ENCODE data around the gene PPM1L.
A peak's percentile ranks its signal among the peaks of the same experiment; 100 is the strongest.

The PPM1L gene

GRCh38 chr3:160885791-160886286 is 129.8 kb downstream of the PPM1L start:
- DNase-seq (ENCODE audit: insufficient read length, low spot score) = no peak
- no peak for TF ChIP-seq TAF1 (IDR thresholded peaks at IDR 0.05; ENCODE audit: low read depth, low read length)
- 0 out of 2 replicates have a peak, but pooled peaks have one; percentile 62 for TF ChIP-seq POU2F2 (IDR thresholded peaks at IDR 0.05; ENCODE audit: low read depth, low read length)
- no peak for TF ChIP-seq PAX5 (IDR thresholded peaks at IDR 0.05; ENCODE audit: insufficient read depth, low read length, severe bottlenecking)
- TF ChIP-seq POLR2AphosphoS5 (IDR thresholded peaks at IDR 0.05; ENCODE audit: low read depth, low read length) = 0 out of 2 replicates have a peak, but pooled peaks have one; percentile 15
- no peak for TF ChIP-seq POLR2A (IDR thresholded peaks at IDR 0.05; ENCODE audit: low read depth, low read length)
- TF ChIP-seq SPI1 (IDR thresholded peaks at IDR 0.05; ENCODE audit: low read depth, low read length) = no peak

GRCh38 chr3:160886421-160886820 is 130.4 kb downstream of the PPM1L start:
- DNase-seq (ENCODE audit: insufficient read length, low spot score) (no peak), FAIRE-seq (peak; percentile 85)
- TF ChIP-seq POLR2A (IDR thresholded peaks at IDR 0.05; ENCODE audit: low read depth, low read length) (no peak), POLR2AphosphoS5 (IDR thresholded peaks at IDR 0.05; ENCODE audit: low read depth, low read length) (no peak), POU2F2 (IDR thresholded peaks at IDR 0.05; ENCODE audit: low read depth, low read length) (peak; percentile 93)

More at GRCh38 chr3:160885791-160886286, 129.8 kb downstream of the PPM1L start:
- FAIRE-seq = peak; percentile 75

DNA sequence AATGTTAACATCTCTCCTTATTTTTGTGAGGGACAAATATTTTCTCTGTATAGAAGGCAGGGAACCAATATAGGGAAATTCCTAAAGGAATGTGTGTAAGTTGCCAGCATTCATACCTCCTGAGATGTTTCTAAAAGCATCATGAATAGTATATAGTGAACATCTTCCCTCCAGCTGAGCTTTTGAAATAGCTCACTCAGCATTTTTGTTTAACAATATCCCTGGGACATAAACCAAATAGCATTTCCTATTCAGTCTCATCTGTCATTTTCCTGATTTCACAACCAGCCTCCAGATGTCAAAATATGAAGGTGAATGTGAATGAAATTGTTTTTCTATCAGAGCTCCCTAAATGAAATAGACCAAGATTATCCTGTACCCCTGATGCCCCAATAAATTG is 137.2 kb downstream of the PPM1L start:
- TF ChIP-seq POLR2A (IDR thresholded peaks at IDR 0.05; ENCODE audit: low read depth, low read length) = no peak
- no peak for TF ChIP-seq TAF1 (IDR thresholded peaks at IDR 0.05; ENCODE audit: low read depth, low read length)
- TF ChIP-seq POLR2AphosphoS5 (IDR thresholded peaks at IDR 0.05; ENCODE audit: low read depth, low read length) = no peak
- no peak for TF ChIP-seq PAX5 (IDR thresholded peaks at IDR 0.05; ENCODE audit: insufficient read depth, low read length, severe bottlenecking)
- no peak for TF ChIP-seq POU2F2 (IDR thresholded peaks at IDR 0.05; ENCODE audit: low read depth, low read length)
- DNase-seq (ENCODE audit: insufficient read length, low spot score) = no peak
- no peak for FAIRE-seq

- FAIRE-seq = no peak
- no peak for DNase-seq (ENCODE audit: insufficient read length, low spot score)
- no peak for TF ChIP-seq POU2F2 (IDR thresholded peaks at IDR 0.05; ENCODE audit: low read depth, low read length)
- TF ChIP-seq PAX5 (IDR thresholded peaks at IDR 0.05; ENCODE audit: insufficient read depth, low read length, severe bottlenecking) = no peak
- TF ChIP-seq TAF1 (IDR thresholded peaks at IDR 0.05; ENCODE audit: low read depth, low read length) = no peak
- no peak for TF ChIP-seq POLR2A (IDR thresholded peaks at IDR 0.05; ENCODE audit: low read depth, low read length)
- no peak for TF ChIP-seq SPI1 (IDR thresholded peaks at IDR 0.05; ENCODE audit: low read depth, low read length)
- TF ChIP-seq POLR2AphosphoS5 (IDR thresholded peaks at IDR 0.05; ENCODE audit: low read depth, low read length) = no peak
Measured at GRCh38 chr3:160904691-160905090, 148.7 kb downstream of the PPM1L start.

DNA sequence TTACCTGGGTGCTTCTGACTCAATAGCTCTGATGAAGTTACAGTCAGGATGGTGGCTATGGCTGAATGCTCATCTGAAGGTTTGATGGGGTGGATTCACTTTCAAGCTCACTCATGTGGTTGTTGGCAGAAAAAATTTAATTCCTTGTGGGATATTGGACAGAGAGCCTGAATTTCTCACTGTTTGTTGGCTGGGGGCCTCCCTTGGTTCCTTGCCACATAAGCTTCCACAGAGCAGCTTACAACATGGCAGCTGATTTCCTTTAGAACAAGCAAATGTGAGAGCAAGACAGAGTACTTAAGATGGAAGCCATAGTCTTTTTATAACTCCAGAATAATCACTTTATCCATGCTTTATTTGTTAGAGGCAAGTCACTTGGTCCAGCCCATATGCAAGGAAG is 150.6 kb downstream of the PPM1L start:
- FAIRE-seq (no peak), DNase-seq (ENCODE audit: insufficient read length, low spot score) (no peak)
- no peak for TF ChIP-seq POLR2A (IDR thresholded peaks at IDR 0.05; ENCODE audit: low read depth, low read length)
- no peak for TF ChIP-seq POLR2AphosphoS5 (IDR thresholded peaks at IDR 0.05; ENCODE audit: low read depth, low read length)
- TF ChIP-seq PAX5 (IDR thresholded peaks at IDR 0.05; ENCODE audit: insufficient read depth, low read length, severe bottlenecking) = no peak
- no peak for TF ChIP-seq TAF1 (IDR thresholded peaks at IDR 0.05; ENCODE audit: low read depth, low read length)
- TF ChIP-seq SPI1 (IDR thresholded peaks at IDR 0.05; ENCODE audit: low read depth, low read length) = no peak
- no peak for TF ChIP-seq POU2F2 (IDR thresholded peaks at IDR 0.05; ENCODE audit: low read depth, low read length)

- TF ChIP-seq SPI1 (IDR thresholded peaks at IDR 0.05; ENCODE audit: low read depth, low read length) (no peak), POU2F2 (IDR thresholded peaks at IDR 0.05; ENCODE audit: low read depth, low read length) (no peak), TAF1 (IDR thresholded peaks at IDR 0.05; ENCODE audit: low read depth, low read length) (no peak), PAX5 (IDR thresholded peaks at IDR 0.05; ENCODE audit: insufficient read depth, low read length, severe bottlenecking) (no peak), POLR2A (IDR thresholded peaks at IDR 0.05; ENCODE audit: low read depth, low read length) (no peak), POLR2AphosphoS5 (IDR thresholded peaks at IDR 0.05; ENCODE audit: low read depth, low read length) (no peak)
- no peak for DNase-seq (ENCODE audit: insufficient read length, low spot score)
- FAIRE-seq = no peak
Measured at GRCh38 chr3:160909917-160910316, 153.9 kb downstream of the PPM1L start.

DNA sequence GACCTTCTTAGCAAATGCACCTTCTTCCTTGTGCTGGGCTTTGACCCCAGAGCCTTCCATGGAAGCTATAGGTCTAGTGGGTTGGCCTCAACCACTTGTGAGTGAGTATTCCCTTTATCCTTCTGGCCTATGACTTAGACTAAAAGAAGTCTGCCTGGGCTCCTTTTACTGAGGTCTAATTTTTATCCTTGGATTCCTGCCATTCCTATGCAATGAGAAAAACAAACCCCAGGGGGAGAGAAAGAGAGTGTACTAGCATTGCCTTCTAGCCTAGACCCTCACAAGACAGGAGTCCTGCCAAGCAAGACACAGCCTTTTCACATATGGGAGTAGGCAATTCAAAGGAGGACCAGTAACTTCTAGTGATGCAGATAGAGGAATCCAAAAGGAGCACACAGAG is 155.4 kb downstream of the PPM1L start:
- no peak for FAIRE-seq
- DNase-seq (ENCODE audit: insufficient read length, low spot score) = no peak
- TF ChIP-seq PAX5 (IDR thresholded peaks at IDR 0.05; ENCODE audit: insufficient read depth, low read length, severe bottlenecking) = no peak
- TF ChIP-seq POU2F2 (IDR thresholded peaks at IDR 0.05; ENCODE audit: low read depth, low read length) = no peak
- TF ChIP-seq POLR2A (IDR thresholded peaks at IDR 0.05; ENCODE audit: low read depth, low read length) = no peak
- no peak for TF ChIP-seq TAF1 (IDR thresholded peaks at IDR 0.05; ENCODE audit: low read depth, low read length)

- TF ChIP-seq PAX5 (IDR thresholded peaks at IDR 0.05; ENCODE audit: insufficient read depth, low read length, severe bottlenecking) (no peak), POU2F2 (IDR thresholded peaks at IDR 0.05; ENCODE audit: low read depth, low read length) (no peak), POLR2A (IDR thresholded peaks at IDR 0.05; ENCODE audit: low read depth, low read length) (no peak), SPI1 (IDR thresholded peaks at IDR 0.05; ENCODE audit: low read depth, low read length) (no peak), POLR2AphosphoS5 (IDR thresholded peaks at IDR 0.05; ENCODE audit: low read depth, low read length) (no peak), TAF1 (IDR thresholded peaks at IDR 0.05; ENCODE audit: low read depth, low read length) (no peak)
- DNase-seq (ENCODE audit: insufficient read length, low spot score) (no peak), FAIRE-seq (no peak)
Measured at GRCh38 chr3:160916472-160916871, 160.4 kb downstream of the PPM1L start.

- no peak for DNase-seq (ENCODE audit: insufficient read length, low spot score)
- TF ChIP-seq POU2F2 (IDR thresholded peaks at IDR 0.05; ENCODE audit: low read depth, low read length) (no peak), TAF1 (IDR thresholded peaks at IDR 0.05; ENCODE audit: low read depth, low read length) (no peak), PAX5 (IDR thresholded peaks at IDR 0.05; ENCODE audit: insufficient read depth, low read length, severe bottlenecking) (no peak), POLR2A (IDR thresholded peaks at IDR 0.05; ENCODE audit: low read depth, low read length) (no peak), SPI1 (IDR thresholded peaks at IDR 0.05; ENCODE audit: low read depth, low read length) (no peak), POLR2AphosphoS5 (IDR thresholded peaks at IDR 0.05; ENCODE audit: low read depth, low read length) (no peak)
- no peak for FAIRE-seq
Measured at GRCh38 chr3:160919942-160920341, 163.9 kb downstream of the PPM1L start.

- FAIRE-seq = no peak
- no peak for TF ChIP-seq POLR2AphosphoS5 (IDR thresholded peaks at IDR 0.05; ENCODE audit: low read depth, low read length)
- peak; percentile 7 for DNase-seq (ENCODE audit: insufficient read length, low spot score)
Measured at GRCh38 chr3:160921020-160921635, 165.1 kb downstream of the PPM1L start.

All from GM12891 (cell line).